IPS-15b (cell line): ENCODE measurements around the gene TNN.

Source experiments
- H3K27me3 ChIP-seq: one replicate; pipeline ENCODE4 v1.6.1; 2013; ENCODE audit warnings: low read length; ENCODE audit not compliant: control insufficient read depth, insufficient read depth
- H3K36me3 ChIP-seq: one replicate; pipeline ENCODE4 v1.6.1; 2013; ENCODE audit warnings: low read length; ENCODE audit not compliant: control insufficient read depth, insufficient read depth
- H3K4me1 ChIP-seq: one replicate; pipeline ENCODE4 v1.6.1; 2013; ENCODE audit warnings: mild to moderate bottlenecking, low read length; ENCODE audit not compliant: control insufficient read depth, insufficient read depth
- H3K4me3 ChIP-seq: one replicate; pipeline ENCODE4 v1.5.1; 2013; ENCODE audit warnings: low read depth, low read length
- H3K9ac ChIP-seq: one replicate; pipeline ENCODE4 v1.6.1; 2013; ENCODE audit warnings: low read depth, mild to moderate bottlenecking, low read length
- H3K9me3 ChIP-seq: one replicate; pipeline ENCODE4 v1.6.1; 2013; ENCODE audit warnings: mild to moderate bottlenecking, low read length; ENCODE audit not compliant: control insufficient read depth, insufficient read depth

The TNN gene

GRCh38 chr1:175186433-175187160, 119.0 kb downstream of the TNN start:
- Histone ChIP-seq H3K36me3 (no peaks in the 10 kb centered on the region), H3K4me1 (peaks cover 8% of the 10 kb centered on the region)

GRCh38 chr1:175188936-175189335, 121.3 kb downstream of the TNN start:
- no peaks in the 10 kb centered on the region for H3K36me3 ChIP-seq
- peaks cover 4% of the 10 kb centered on the region for H3K4me1 ChIP-seq
- peaks cover 16% of the 10 kb centered on the region for H3K27me3 ChIP-seq
- no peaks in the 10 kb centered on the region for H3K9me3 ChIP-seq
- no peak overlapping the region for H3K4me3 ChIP-seq
- no peak overlapping the region for H3K9ac ChIP-seq

More at GRCh38 chr1:175186433-175187160, 119.0 kb downstream of the TNN start:
- Histone ChIP-seq H3K27me3 (peaks cover 5% of the 10 kb centered on the region), H3K9me3 (no peaks in the 10 kb centered on the region), H3K9ac (no peak overlapping the region), H3K4me3 (no peak overlapping the region)

DNA sequence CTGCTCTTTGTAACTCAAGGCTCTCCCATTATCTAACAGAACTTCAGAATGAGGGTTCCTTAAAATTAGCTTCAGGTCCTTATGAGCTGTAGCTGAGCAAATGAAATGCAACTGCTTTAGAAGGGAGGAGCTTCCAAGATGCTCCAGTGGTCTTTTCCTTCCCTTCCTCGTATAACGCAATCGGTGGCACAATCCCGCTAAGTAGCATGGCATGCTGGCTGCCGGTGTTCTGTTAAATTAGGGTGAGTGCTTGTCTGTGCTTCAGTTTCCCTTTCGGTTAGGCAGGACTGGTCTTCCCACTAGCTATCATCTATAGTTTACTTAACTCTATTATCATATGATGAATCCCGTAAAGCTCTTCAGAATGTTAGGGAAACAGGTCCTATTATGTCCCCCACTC, 124.0 kb downstream of the TNN start:
- Histone ChIP-seq H3K4me1 (peaks cover 4% of the 10 kb centered on the region), H3K9me3 (no peaks in the 10 kb centered on the region), H3K36me3 (no peaks in the 10 kb centered on the region), H3K9ac (no peak overlapping the region), H3K27me3 (peaks cover 28% of the 10 kb centered on the region), H3K4me3 (peak overlapping the region; percentile 88)

DNA sequence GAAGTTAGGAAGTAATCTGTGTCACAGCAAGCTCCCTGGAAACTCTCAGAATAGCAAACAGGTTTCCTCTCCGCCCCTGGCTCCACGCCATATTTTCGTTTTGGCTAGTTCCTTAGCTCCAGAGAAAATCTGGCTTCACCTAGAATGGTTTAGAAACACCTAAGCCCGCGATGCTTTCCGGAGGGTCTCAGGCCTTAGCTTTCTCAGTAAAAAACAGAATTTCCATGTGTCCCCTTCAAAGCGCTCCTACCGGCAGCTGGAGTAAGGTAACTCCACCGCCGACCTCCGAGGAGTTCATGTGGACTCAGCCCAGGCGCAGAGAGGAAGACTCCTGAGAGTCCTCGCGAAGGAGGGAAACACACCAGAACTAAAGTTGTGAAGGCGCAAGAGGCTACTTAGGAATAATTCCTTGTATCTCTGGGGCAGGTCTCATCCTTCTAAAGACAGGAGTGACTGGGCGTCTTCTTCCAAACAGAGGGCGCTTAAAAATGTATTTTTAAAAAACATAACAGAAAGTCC, 124.5 kb downstream of the TNN start:
- H3K9me3 ChIP-seq, result no peaks in the 10 kb centered on the region
- peak overlapping the region; percentile 88 for H3K4me3 ChIP-seq
- peaks cover 28% of the 10 kb centered on the region for H3K27me3 ChIP-seq
- H3K4me1 ChIP-seq, result peaks cover 4% of the 10 kb centered on the region
- H3K36me3 ChIP-seq, result no peaks in the 10 kb centered on the region
- peak overlapping the region; percentile 51 for H3K9ac ChIP-seq

- H3K4me1 ChIP-seq, result peaks cover 4% of the 10 kb centered on the region
- H3K4me3 ChIP-seq, result peak within 1 kb of the TSS; percentile 88
- H3K36me3 ChIP-seq, result no peaks in the 10 kb centered on the region
- H3K9ac ChIP-seq, result peak within 1 kb of the TSS; percentile 51
- no peaks in the 10 kb centered on the region for H3K9me3 ChIP-seq
- peaks cover 28% of the 10 kb centered on the region for H3K27me3 ChIP-seq
These were observed 125.2 kb downstream of the TNN start, which contains the start of gene KIAA0040 for GRCh38 chr1:175192630-175193526. KIAA0040 (minus strand) TSS chr1:175192776; CDS start chr1:175161013, 31,763 bp downstream.

DNA sequence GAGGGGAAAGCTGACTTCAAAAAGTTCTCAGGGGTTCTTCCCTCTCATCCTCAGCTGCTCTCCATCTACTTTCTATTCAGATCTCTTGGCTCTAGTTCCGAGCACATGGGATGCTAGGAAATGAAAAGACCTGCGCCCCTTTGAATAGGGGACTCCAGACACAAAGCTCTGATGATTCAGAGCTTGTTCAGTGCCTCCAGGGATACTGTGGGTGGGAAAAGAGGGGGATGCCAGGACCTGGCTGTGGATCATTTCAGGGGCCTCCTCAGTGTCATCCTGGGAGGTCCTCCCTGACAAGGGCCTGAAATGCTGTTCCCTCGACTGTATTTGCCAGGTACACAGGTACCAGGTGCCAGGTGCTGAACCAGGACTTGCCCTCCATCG, 125.9 kb downstream of the TNN start:
- no peaks in the 10 kb centered on the region for H3K36me3 ChIP-seq
- peaks cover 28% of the 10 kb centered on the region for H3K27me3 ChIP-seq
- H3K4me3 ChIP-seq, result peak overlapping the region; percentile 83
- no peaks in the 10 kb centered on the region for H3K9me3 ChIP-seq
- H3K9ac ChIP-seq, result no peak overlapping the region
- peaks cover 4% of the 10 kb centered on the region for H3K4me1 ChIP-seq

- Histone ChIP-seq H3K27me3 (peaks cover 28% of the 10 kb centered on the region), H3K9ac (no peak overlapping the region), H3K36me3 (no peaks in the 10 kb centered on the region), H3K4me1 (peaks cover 4% of the 10 kb centered on the region), H3K4me3 (no peak overlapping the region), H3K9me3 (no peaks in the 10 kb centered on the region)
These were observed 127.6 kb downstream of the TNN start for GRCh38 chr1:175195281-175195680.

- Histone ChIP-seq H3K9ac (no peak overlapping the region), H3K9me3 (no peaks in the 10 kb centered on the region), H3K27me3 (peaks cover 28% of the 10 kb centered on the region), H3K4me3 (no peak overlapping the region), H3K36me3 (no peaks in the 10 kb centered on the region), H3K4me1 (peaks cover 4% of the 10 kb centered on the region)
These were observed 128.2 kb downstream of the TNN start for GRCh38 chr1:175195798-175196197.

DNA sequence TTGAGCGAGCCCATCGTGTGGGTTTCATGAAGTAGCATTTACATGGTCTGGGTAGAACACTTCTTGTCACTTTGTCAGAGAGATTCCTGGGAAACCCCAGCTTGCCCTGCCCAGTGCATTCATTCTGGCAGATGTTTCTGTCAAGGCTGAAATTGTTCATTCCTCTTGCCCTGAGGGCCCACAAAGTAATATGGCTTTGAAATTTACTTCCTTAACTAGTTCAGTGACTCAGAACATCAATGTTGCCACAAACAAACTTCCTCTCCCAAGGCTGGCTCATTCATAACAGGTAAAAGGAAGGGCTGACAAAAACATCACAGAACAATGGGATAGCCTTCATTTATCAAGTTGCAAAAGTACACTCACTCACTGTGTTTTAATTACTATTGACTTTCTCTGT, 129.9 kb downstream of the TNN start:
- H3K4me1 ChIP-seq, result no peaks in the 10 kb centered on the region

More for the DNA sequence above, 129.9 kb downstream of the TNN start:
- no peak overlapping the region for H3K4me3 ChIP-seq
- no peak overlapping the region for H3K9ac ChIP-seq
- H3K36me3 ChIP-seq, result no peaks in the 10 kb centered on the region
- peaks cover 21% of the 10 kb centered on the region for H3K27me3 ChIP-seq
- no peaks in the 10 kb centered on the region for H3K9me3 ChIP-seq
